Daoy (cell line): Measurements from ENCODE around the gene KIAA1958. TPM values are rescaled to one million over a fixed set of nuclear protein-coding genes. Genes with fewer than 3 reads are reported as not detected.

Source experiments
- DNase-seq: peaks from one replicate; pipeline ENCODE4 v3.0.0-alpha.2; 2015; ENCODE audit warnings: low read depth
- total RNA-seq: library from RNA; depleted of rRNA; stranded (reverse); fragments of >200 nt; shearing (Covaris generic); gene quantifications from 2 replicates; pipeline ENCODE4 v1.2.3, GENCODE V29; 2014

Gene KIAA1958
- total RNA-seq, 1 experiment from 2014 or later: 4.4 TPM

- no peak for DNase-seq
These were observed 42.7 kb downstream of the KIAA1958 start for GRCh38 chr9:112529316-112529715.

- no peak for DNase-seq
These were observed 44.2 kb downstream of the KIAA1958 start for GRCh38 chr9:112530751-112531205.

- DNase-seq: no peak
These were observed 45.1 kb downstream of the KIAA1958 start for GRCh38 chr9:112531666-112532282.

GRCh38 chr9:112532427-112532826 lies 45.8 kb downstream of the KIAA1958 start:
- DNase-seq: no peak

- no peak for DNase-seq
These were observed 47.0 kb downstream of the KIAA1958 start for GRCh38 chr9:112533660-112534059.

GRCh38 chr9:112535301-112535700 lies 48.7 kb downstream of the KIAA1958 start:
- no peak for DNase-seq

- DNase-seq: no peak
These were observed 49.2 kb downstream of the KIAA1958 start for GRCh38 chr9:112535811-112536210.

- DNase-seq: no peak
These were observed 50.9 kb downstream of the KIAA1958 start for GRCh38 chr9:112537561-112537960.

GRCh38 chr9:112540800-112541199 lies 54.2 kb downstream of the KIAA1958 start:
- peak; percentile 14 for DNase-seq

GRCh38 chr9:112541685-112542084 lies 55.1 kb downstream of the KIAA1958 start:
- no peak for DNase-seq

- DNase-seq: no peak
These were observed 56.1 kb downstream of the KIAA1958 start for GRCh38 chr9:112542593-112543292.

- DNase-seq: no peak
These were observed 57.9 kb downstream of the KIAA1958 start for GRCh38 chr9:112544477-112544876.

- no peak for DNase-seq
These were observed 58.6 kb downstream of the KIAA1958 start for GRCh38 chr9:112545237-112545636.

- no peak for DNase-seq
These were observed 59.8 kb downstream of the KIAA1958 start for GRCh38 chr9:112546149-112547012.

GRCh38 chr9:112548051-112548440 lies 61.4 kb downstream of the KIAA1958 start:
- DNase-seq: no peak

GRCh38 chr9:112548836-112549595 lies 62.4 kb downstream of the KIAA1958 start:
- no peak for DNase-seq

GRCh38 chr9:112550531-112550930 lies 63.9 kb downstream of the KIAA1958 start:
- DNase-seq: no peak

- DNase-seq: no peak
These were observed 65.0 kb downstream of the KIAA1958 start for GRCh38 chr9:112551641-112552040.

- no peak for DNase-seq
These were observed 65.8 kb downstream of the KIAA1958 start for GRCh38 chr9:112552229-112553056.

GRCh38 chr9:112553256-112553826 lies 66.7 kb downstream of the KIAA1958 start:
- no peak for DNase-seq
